Measurements from ENCODE around the gene AKAP13.

GRCh38 chr15:85578941-85579701 is 198.7 kb downstream of the AKAP13 start:
- no peak for TF ChIP-seq CTCF (IDR thresholded peaks at IDR 0.05)
- no peak for TF ChIP-seq POLR2A (IDR thresholded peaks at IDR 0.05)

Data from testis (tissue), 2 donors.